K562 (cell line): ENCODE data around the gene COMTD1. TPM values are rescaled to one million over a fixed set of nuclear protein-coding genes. Genes with fewer than 3 reads are reported as not detected.

Experiments used
- ATAC-seq: fragments of 200-7000 bp; cut with Tn5 transposase; 3 replicates; pipeline ENCODE4 v1.9.1; 2020; ENCODE audit warnings: moderate library complexity
- BruUV-seq: library from RNA; stranded (reverse); fragments of 400-500 nt; replicated peaks from 2 replicates; lab custom pipeline; 2021; lab: Mats Ljungman, UMichigan
- CTCF ChIA-PET: fragments of 300-600 bp; formaldehyde crosslinking; extraction: SDS; loops from one replicate; lab custom pipeline; 2021; ENCODE audit warnings: low intra/inter-chr PET ratio; lab: Yijun Ruan, JAX
- POLR2A ChIA-PET: fragments of 300-600, 350-650 bp; sonication (Branson Sonifier 250); formaldehyde crosslinking; extraction: SDS; loops from one replicate; lab custom pipeline; 2021; ENCODE audit warnings: antibody characterized with exemption, inconsistent platforms; lab: Yijun Ruan, JAX
- DNase-seq, 4 experiments: peaks; one replicate each; pipeline versions ENCODE4 v3.0.0 to v3.0.0-alpha.2; 2011 to 2018; ENCODE audit warnings: low spot score in 3 of 4, mixed read lengths in 3 of 4; ENCODE audit errors: extremely low read depth in 1 of 4
- FAIRE-seq: peaks from 2 replicates; lab custom pipeline; 2011; peaks lifted over from hg19 to GRCh38; lab: Jason Lieb, UNC
- H2AFZ ChIP-seq: 2 replicates; pipeline ENCODE4 v1.6.0; 2011; ENCODE audit warnings: low read depth, low read length, control low read depth, inconsistent platforms
- H3K27ac ChIP-seq: fragments of 200-600 bp; 3 replicates; pipeline ENCODE4 v1.8.0; 2011; ENCODE audit warnings: low read depth, mild to moderate bottlenecking, control low read depth, inconsistent platforms, low read length, moderate library complexity, mixed read lengths; ENCODE audit errors: extremely low read depth
- H3K27me3 ChIP-seq, 2 experiments: fragments of 300-600 bp in 1 of 2; 2 replicates in 1 of 2; 3 replicates in 1 of 2; pipeline versions ENCODE4 v1.6.0 to v1.8.0; 2011; ENCODE audit warnings: inconsistent platforms in 2 of 2, low read length in 2 of 2, mild to moderate bottlenecking in 1 of 2, mixed read lengths in 1 of 2, moderate library complexity in 1 of 2; ENCODE audit not compliant: control insufficient read depth in 2 of 2, insufficient read depth in 2 of 2
- H3K36me3 ChIP-seq: fragments of 300-600 bp; 3 replicates; pipeline ENCODE4 v1.8.0; 2011; ENCODE audit warnings: mild to moderate bottlenecking, low read length, inconsistent platforms; ENCODE audit not compliant: control insufficient read depth, insufficient read depth
- H3K4me1 ChIP-seq, 2 experiments: fragments of 200-600 bp in 1 of 2; replicated peaks in 1 of 2; 2 replicates in 1 of 2; 3 replicates in 1 of 2; pipeline versions ENCODE4 v1.5.1 to v1.8.0; 2011; ENCODE audit warnings: inconsistent platforms in 2 of 2, low read length in 2 of 2, mild to moderate bottlenecking in 1 of 2, mixed read lengths in 1 of 2, moderate library complexity in 1 of 2; ENCODE audit not compliant: control insufficient read depth in 2 of 2, insufficient read depth in 2 of 2
- H3K4me2 ChIP-seq: 2 replicates; pipeline ENCODE4 v1.6.1; 2011; ENCODE audit warnings: low read length, control low read depth, inconsistent platforms, mixed read lengths; ENCODE audit not compliant: insufficient read depth
- H3K4me3 ChIP-seq: fragments of 200-600 bp; sonication (generic), shearing (Covaris generic); 2 replicates; pipeline ENCODE4 v1.5.1; 2016; ENCODE audit warnings: control low read depth, inconsistent platforms
- H3K79me2 ChIP-seq: fragments of 200-600 bp; 3 replicates; pipeline ENCODE4 v1.8.0; 2011; ENCODE audit warnings: low read length, inconsistent platforms; ENCODE audit not compliant: control insufficient read depth, insufficient read depth
- H3K9ac ChIP-seq, 2 experiments: 2 replicates each; pipeline versions ENCODE4 v1.6.0 to v1.6.1; 2011; ENCODE audit warnings: low read depth in 2 of 2, low read length in 2 of 2, control low read depth in 1 of 2, inconsistent platforms in 1 of 2, mild to moderate bottlenecking in 1 of 2, mixed read lengths in 1 of 2; ENCODE audit not compliant: insufficient read depth in 1 of 2
- H3K9me1 ChIP-seq: one replicate; pipeline ENCODE4 v1.6.0; 2011; ENCODE audit warnings: inconsistent platforms, mild to moderate bottlenecking, low read length, moderate library complexity; ENCODE audit not compliant: control insufficient read depth, insufficient read depth
- H3K9me3 ChIP-seq: replicated peaks from 2 replicates; pipeline ENCODE4 v1.5.1; 2011; ENCODE audit warnings: low read depth, low read length, inconsistent platforms; ENCODE audit not compliant: control insufficient read depth, insufficient read depth
- H4K20me1 ChIP-seq: replicated peaks from 2 replicates; pipeline ENCODE4 v1.6.1; 2011; ENCODE audit warnings: low read length, inconsistent platforms, mixed read lengths; ENCODE audit not compliant: control insufficient read depth, insufficient read depth
- CREB5 ChIP-seq: fragments of 250-450 bp; sonication (Bioruptor Pico); IDR thresholded peaks from 2 replicates; pipeline ENCODE4 v1.5.0; 2020; ENCODE audit warnings: mild to moderate bottlenecking
- HSF4 ChIP-seq: fragments of 250-450 bp; sonication (Bioruptor Pico); IDR thresholded peaks from 2 replicates; pipeline ENCODE4 v2.1.2; 2022; ENCODE audit warnings: mild to moderate bottlenecking, moderate library complexity, borderline replicate concordance
- KDM4B ChIP-seq, 2 experiments: fragments of 450-650 bp in 1 of 2; sonication (generic) in 1 of 2; IDR thresholded peaks; 2 replicates each; pipeline ENCODE4 v1.6.1; 2016 to 2017; ENCODE audit warnings: borderline replicate concordance in 2 of 2, antibody characterized with exemption in 1 of 2, low read depth in 1 of 2, mild to moderate bottlenecking in 1 of 2
- PRMT5 ChIP-seq: sonication (generic); formaldehyde crosslinking; IDR thresholded peaks from 2 replicates; pipeline ENCODE4 v1.5.0; 2020; ENCODE audit warnings: missing genetic modification reagents
- SP1 ChIP-seq: sonication (generic); formaldehyde crosslinking; IDR thresholded peaks from 2 replicates; pipeline ENCODE4 v1.8.1; 2022; ENCODE audit warnings: mild to moderate bottlenecking, missing genetic modification reagents
- TEAD2 ChIP-seq: fragments of 450-650 bp; IDR thresholded peaks from 2 replicates; pipeline ENCODE4 v1.6.1; 2016; ENCODE audit warnings: missing genetic modification characterization, control low read depth, missing compliant biosample characterization
- WGBS: fragments of 100-300 bp; shearing (Covaris generic); methylation state at CpG from one replicate; pipeline ENCODE4 v1.1.6; 2016; ENCODE audit warnings: low coverage, mixed read lengths; ENCODE audit not compliant: insufficient coverage; ENCODE audit errors: missing lambda C conversion rate; 5-methylcytosine and 5-hydroxymethylcytosine counted together
- in situ Hi-C: fragments of 300-500 bp; cut with MboI; formaldehyde crosslinking; loops from 4 replicates; pipeline ENCODE4 v1.15.0; 2018; ENCODE audit warnings: inconsistent platforms, mixed read lengths
- intact Hi-C: fragments of 100-400 bp; cut with micrococcal nuclease; formaldehyde crosslinking; loops from 2 replicates; pipeline ENCODE4 v1.14.2; 2022
- polyA plus RNA-seq, 8 experiments: library from polyadenylated mRNA; depleted of rRNA in 4 of 8; stranded (reverse) in 5 of 8; unstranded in 3 of 8; fragments of >200 nt; fragmentation: Nextera tagmentation in 2 of 8; fragmentation: Illumina TruSeq in 1 of 8; extraction: Ambion mirVana in 2 of 8; extraction: Trizol in 1 of 8; gene quantifications; 2 replicates each; pipeline versions ENCODE4 v1.2.1 to v1.2.3, GENCODE V29; 2011 to 2014; ENCODE audit warnings: inconsistent platforms in 1 of 8, missing spikeins in 1 of 8
- total RNA-seq, 7 experiments: library from RNA; depleted of rRNA in 6 of 7; stranded (reverse); fragments of >200 nt in 6 of 7; fragmentation: Illumina TruSeq in 2 of 7; extraction: Trizol in 2 of 7; gene quantifications; 2 replicates each; pipeline versions ENCODE4 v1.2.1 to v1.2.3, GENCODE V29; 2011 to 2021; ENCODE audit warnings: low replicate concordance in 1 of 7
- TF ChIP-seq, protein P1 (sequence below): sonication (generic); formaldehyde crosslinking; IDR thresholded peaks from 2 replicates; pipeline ENCODE4 v1.8.0; 2022; ENCODE audit warnings: mild to moderate bottlenecking, low read depth, missing genetic modification reagents
- TF ChIP-seq, protein P2 (sequence below), 2 experiments: IDR thresholded peaks; 2 replicates each; pipeline ENCODE4 v1.6.1; 2012; ENCODE audit warnings: improper control_type of control experiment in 2 of 2, low read depth in 2 of 2, low read length in 2 of 2, borderline replicate concordance in 1 of 2
- TF ChIP-seq, protein P3 (sequence below): sonication (generic); formaldehyde crosslinking; IDR thresholded peaks from 2 replicates; pipeline ENCODE4 v1.4.0; 2020; ENCODE audit warnings: mild to moderate bottlenecking, missing genetic modification reagents

Gene COMTD1
- total and polyA plus RNA-seq, 9 of the 15 experiments (the other 6 are each of a cell fraction or from before 2014, with no cell fraction given), result 0.41 to 112 (median 13.7) TPM

DNA sequence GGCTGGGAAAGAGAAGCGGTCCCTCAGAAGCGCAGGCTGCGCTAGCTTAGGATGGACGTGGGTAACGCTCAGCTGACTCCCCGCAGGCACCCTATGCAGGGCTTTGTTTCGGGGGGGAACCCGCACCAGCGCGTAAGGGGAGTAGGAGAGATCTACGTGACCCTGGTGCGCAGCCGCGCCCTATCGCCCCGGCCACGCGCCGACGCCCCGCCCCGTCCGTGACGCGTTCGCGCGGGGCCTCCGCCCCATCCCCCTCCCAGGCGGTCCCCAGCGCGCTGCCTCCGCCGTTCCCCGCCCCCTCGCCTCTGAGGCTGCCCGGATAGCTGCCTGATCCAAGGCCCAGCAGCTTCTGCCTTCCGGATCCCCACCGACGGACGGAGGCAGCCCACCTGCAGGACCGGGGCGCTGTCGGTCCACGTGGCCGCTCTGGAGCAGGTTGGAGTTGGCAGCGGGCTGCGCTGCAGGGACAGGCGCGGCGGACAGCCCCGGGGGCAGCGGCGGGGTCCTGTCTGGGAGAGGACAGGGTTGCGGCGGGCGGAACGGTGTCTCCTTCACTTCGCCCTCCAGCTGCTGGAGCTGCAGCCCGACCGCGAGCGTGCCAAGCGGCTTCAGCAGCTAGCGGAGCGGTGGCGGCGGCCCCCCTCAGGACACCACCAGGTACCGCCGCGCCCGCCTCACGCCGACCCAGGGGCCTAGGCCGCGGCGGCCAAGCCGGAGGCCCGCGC is 25.3 kb downstream of the COMTD1 start, which contains the start of gene VDAC2 (continued):
- TF ChIP-seq, protein P1, sequence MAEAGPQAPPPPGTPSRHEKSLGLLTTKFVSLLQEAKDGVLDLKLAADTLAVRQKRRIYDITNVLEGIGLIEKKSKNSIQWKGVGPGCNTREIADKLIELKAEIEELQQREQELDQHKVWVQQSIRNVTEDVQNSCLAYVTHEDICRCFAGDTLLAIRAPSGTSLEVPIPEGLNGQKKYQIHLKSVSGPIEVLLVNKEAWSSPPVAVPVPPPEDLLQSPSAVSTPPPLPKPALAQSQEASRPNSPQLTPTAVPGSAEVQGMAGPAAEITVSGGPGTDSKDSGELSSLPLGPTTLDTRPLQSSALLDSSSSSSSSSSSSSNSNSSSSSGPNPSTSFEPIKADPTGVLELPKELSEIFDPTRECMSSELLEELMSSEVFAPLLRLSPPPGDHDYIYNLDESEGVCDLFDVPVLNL (CRISPR knock-in tag), result peak; percentile 13; the same call in 1 of the 2 replicates
- TF ChIP-seq, protein P2, sequence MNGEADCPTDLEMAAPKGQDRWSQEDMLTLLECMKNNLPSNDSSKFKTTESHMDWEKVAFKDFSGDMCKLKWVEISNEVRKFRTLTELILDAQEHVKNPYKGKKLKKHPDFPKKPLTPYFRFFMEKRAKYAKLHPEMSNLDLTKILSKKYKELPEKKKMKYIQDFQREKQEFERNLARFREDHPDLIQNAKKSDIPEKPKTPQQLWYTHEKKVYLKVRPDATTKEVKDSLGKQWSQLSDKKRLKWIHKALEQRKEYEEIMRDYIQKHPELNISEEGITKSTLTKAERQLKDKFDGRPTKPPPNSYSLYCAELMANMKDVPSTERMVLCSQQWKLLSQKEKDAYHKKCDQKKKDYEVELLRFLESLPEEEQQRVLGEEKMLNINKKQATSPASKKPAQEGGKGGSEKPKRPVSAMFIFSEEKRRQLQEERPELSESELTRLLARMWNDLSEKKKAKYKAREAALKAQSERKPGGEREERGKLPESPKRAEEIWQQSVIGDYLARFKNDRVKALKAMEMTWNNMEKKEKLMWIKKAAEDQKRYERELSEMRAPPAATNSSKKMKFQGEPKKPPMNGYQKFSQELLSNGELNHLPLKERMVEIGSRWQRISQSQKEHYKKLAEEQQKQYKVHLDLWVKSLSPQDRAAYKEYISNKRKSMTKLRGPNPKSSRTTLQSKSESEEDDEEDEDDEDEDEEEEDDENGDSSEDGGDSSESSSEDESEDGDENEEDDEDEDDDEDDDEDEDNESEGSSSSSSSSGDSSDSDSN (IDR thresholded peaks at IDR 0.05; ENCODE audit: borderline replicate concordance in 1 of 2, low read depth in 2 of 2, low read length in 2 of 2), result peak; percentile 83 to 97; a peak in 3 of 4 replicates

DNA sequence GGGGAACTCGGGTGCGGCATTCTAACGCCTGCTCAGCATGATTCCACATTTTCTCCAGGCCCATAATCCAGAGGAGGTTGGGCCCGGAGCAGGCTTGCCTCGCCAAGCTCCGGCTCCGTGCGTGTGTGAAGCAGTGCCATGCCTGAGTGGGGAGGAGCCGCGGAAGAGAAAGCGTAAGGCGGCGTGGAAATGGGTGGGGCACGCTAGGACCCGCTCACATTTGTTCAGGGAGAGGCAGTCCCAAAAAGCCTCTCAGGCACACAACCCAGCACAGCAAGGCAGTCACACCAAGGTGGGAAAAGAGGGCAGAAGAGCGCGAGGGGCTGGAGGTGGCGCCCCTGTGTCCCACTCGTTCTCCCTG is 25.9 kb downstream of the COMTD1 start:
- peaks cover 44% of the 10 kb centered on the region for H3K79me2 ChIP-seq
- FAIRE-seq (no peak), ATAC-seq (peak; percentile 64), DNase-seq (peak; percentile 59 to 81 (median 78))
- ChIA-PET POLR2A (interaction anchor here (0.5 to 8.9 kb wide), 10 partner anchors 10 to 1724 kb away, joined by 3 to 74 read pairs (median 13); partner anchors contain the start of gene COMTD1), CTCF (no interaction called here)
- in situ Hi-C loops, result no loop called here
- H3K9ac ChIP-seq, result peak overlapping the region; percentile 93 to 98
- H3K9me1 ChIP-seq, result no peaks in the 10 kb centered on the region
- peaks cover 38 to 40% of the 10 kb centered on the region in 2 experiments for H3K4me1 ChIP-seq
- H3K36me3 ChIP-seq, result peaks cover 36% of the 10 kb centered on the region
- intact Hi-C loops, result loop anchor here (2.0 kb wide), 2 partner anchors 15 to 99 kb away; partner anchors contain the start of gene SAMD8
- no peaks in the 10 kb centered on the region for H3K9me3 ChIP-seq
- no peaks in the 10 kb centered on the region for H3K27me3 ChIP-seq
- peak overlapping the region; percentile 97 for H3K4me3 ChIP-seq
- under 1% methylated on average over 19 of the region's 19 CpGs for WGBS
- H2AFZ ChIP-seq, result peak overlapping the region; percentile 93
- H3K4me2 ChIP-seq, result peak overlapping the region; percentile 99
- H3K27ac ChIP-seq, result peak overlapping the region; percentile 97
- TSS peak; percentile 98 for BruUV-seq
- H4K20me1 ChIP-seq, result peaks cover 7% of the 10 kb centered on the region; the same call in 1 of the 2 replicates
- no peak for TF ChIP-seq PRMT5 (CRISPR knock-in tag)
- 0 out of 2 replicates have a peak, but pooled peaks have one; percentile 75 for TF ChIP-seq CREB5 (CRISPR knock-in tag)
- no peak for TF ChIP-seq HSF4 (CRISPR knock-in tag)
- TF ChIP-seq TEAD2 (tag), result peak; percentile 78; the same call in 1 of the 2 replicates
- no peak for TF ChIP-seq SP1 (CRISPR knock-in tag)
- no peak; a peak in 1 of 4 replicates for TF ChIP-seq KDM4B (IDR thresholded peaks at IDR 0.05; ENCODE audit: borderline replicate concordance in 2 of 2, low read depth in 1 of 2)
- TF ChIP-seq, protein P3, sequence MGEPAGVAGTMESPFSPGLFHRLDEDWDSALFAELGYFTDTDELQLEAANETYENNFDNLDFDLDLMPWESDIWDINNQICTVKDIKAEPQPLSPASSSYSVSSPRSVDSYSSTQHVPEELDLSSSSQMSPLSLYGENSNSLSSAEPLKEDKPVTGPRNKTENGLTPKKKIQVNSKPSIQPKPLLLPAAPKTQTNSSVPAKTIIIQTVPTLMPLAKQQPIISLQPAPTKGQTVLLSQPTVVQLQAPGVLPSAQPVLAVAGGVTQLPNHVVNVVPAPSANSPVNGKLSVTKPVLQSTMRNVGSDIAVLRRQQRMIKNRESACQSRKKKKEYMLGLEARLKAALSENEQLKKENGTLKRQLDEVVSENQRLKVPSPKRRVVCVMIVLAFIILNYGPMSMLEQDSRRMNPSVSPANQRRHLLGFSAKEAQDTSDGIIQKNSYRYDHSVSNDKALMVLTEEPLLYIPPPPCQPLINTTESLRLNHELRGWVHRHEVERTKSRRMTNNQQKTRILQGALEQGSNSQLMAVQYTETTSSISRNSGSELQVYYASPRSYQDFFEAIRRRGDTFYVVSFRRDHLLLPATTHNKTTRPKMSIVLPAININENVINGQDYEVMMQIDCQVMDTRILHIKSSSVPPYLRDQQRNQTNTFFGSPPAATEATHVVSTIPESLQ (CRISPR knock-in tag), result no peak
